ENCODE measurements around the gene MYRF. TPM values are rescaled to one million over a fixed set of nuclear protein-coding genes. Genes with fewer than 3 reads are reported as not detected.

Gene MYRF
- total RNA-seq, 1 experiment from 2014 or later = 15.3 TPM

DNA sequence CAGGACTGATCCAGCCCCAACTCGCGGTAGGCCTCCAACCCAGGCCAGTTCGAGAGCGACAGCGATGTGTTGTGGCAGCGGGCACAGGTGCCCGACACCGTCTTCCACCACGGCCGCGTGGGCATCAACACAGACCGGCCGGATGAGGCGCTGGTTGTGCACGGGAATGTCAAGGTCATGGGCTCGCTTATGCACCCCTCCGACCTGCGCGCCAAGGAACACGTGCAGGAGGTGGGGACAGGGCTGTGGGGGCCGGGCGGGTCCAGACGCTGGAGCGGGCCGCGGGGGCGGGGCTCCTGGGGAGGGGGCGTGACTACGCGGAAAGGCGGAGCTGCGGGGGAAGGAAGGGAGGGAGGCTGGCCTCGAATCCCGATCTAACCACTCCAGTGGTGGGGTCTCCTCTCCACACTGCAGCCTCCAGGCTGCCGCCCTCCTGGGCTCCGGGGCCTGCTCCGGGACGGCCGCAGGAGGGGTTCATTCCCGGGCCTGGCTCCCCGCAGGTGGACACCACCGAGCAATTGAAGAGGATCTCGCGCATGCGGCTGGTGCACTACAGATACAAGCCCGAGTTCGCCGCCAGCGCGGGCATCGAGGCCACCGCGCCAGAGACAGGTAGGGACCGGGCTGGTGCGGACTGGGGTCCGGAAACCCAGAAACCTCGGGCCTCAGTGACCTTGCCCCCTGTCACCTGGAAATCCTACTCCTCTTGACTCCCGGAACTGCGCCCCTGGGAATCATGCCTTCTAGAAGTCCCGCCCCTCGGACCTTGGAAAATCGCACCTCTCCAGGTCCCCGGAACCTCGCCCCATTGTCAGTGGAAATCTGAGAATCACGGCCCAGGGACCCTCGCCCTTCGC is 25.0 kb downstream of the MYRF start:
- no peak overlapping the region for H2AFZ ChIP-seq

DNA sequence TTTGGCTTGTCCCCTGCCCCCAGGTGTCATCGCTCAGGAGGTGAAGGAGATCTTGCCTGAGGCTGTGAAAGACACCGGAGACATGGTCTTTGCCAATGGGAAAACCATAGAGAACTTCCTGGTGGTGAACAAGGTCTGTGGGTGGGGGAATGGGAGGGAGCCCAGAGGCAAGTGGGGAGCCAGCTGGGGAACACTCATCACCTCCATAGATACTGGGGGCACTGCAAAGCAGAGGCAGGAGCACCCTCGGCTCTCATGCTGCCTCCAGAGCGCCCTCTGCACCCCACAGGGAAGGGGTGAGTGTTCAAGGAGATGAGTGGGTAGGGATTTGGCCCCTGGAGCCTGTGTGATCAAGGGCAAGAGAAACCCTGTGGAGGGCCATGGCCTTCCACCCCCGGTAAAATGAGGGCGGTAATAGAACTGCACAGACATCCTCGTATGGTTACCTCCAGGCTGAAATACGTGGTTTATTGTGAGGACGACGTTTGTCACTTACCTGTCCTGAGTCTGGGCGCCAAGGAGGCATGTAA is 26.0 kb downstream of the MYRF start:
- no TSS peak for BruUV-seq (replicated peaks)
- Histone ChIP-seq H4K20me1 (ENCODE audit: insufficient read depth) (no peaks in the 10 kb centered on the region), H3K27ac (no peak overlapping the region), H3K9me3 (ENCODE audit: insufficient read depth, low read depth) (no peaks in the 10 kb centered on the region), H3K9me2 (ENCODE audit: insufficient read depth) (no peaks in the 10 kb centered on the region), H2AFZ (no peak overlapping the region), H3K36me3 (ENCODE audit: low read depth) (no peaks in the 10 kb centered on the region), H3K4me3 (no peak overlapping the region), H3K4me1 (replicated peaks; ENCODE audit: insufficient read depth) (no peaks in the 10 kb centered on the region), H3K27me3 (ENCODE audit: insufficient read depth, low read depth) (no peaks in the 10 kb centered on the region), H3K79me2 (ENCODE audit: low read depth) (no peaks in the 10 kb centered on the region), H3F3A (ENCODE audit: insufficient read depth, low read depth) (peaks cover 10% of the 10 kb centered on the region), H3K4me2 (no peak overlapping the region)
- no peak for DNase-seq
- intact Hi-C loops (cut with micrococcal nuclease; ENCODE audit: unreplicated experiment) = no loop called here
- POLR2A ChIA-PET (ENCODE audit: unreplicated experiment) = no interaction called here
- CTCF ChIA-PET = interaction anchor here (1.1 kb wide), 1 partner anchor 28 kb away, joined by 3 read pairs; no protein-coding TSS in a partner anchor
- TF ChIP-seq, protein P1, sequence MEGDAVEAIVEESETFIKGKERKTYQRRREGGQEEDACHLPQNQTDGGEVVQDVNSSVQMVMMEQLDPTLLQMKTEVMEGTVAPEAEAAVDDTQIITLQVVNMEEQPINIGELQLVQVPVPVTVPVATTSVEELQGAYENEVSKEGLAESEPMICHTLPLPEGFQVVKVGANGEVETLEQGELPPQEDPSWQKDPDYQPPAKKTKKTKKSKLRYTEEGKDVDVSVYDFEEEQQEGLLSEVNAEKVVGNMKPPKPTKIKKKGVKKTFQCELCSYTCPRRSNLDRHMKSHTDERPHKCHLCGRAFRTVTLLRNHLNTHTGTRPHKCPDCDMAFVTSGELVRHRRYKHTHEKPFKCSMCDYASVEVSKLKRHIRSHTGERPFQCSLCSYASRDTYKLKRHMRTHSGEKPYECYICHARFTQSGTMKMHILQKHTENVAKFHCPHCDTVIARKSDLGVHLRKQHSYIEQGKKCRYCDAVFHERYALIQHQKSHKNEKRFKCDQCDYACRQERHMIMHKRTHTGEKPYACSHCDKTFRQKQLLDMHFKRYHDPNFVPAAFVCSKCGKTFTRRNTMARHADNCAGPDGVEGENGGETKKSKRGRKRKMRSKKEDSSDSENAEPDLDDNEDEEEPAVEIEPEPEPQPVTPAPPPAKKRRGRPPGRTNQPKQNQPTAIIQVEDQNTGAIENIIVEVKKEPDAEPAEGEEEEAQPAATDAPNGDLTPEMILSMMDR (conservative IDR thresholded peaks at IDR 0.05) = no peak
- TF ChIP-seq EZH2 (IDR thresholded peaks at IDR 0.05; ENCODE audit: low read depth) = no peak

More for the DNA sequence above, 25.0 kb downstream of the MYRF start:
- H3K79me2 ChIP-seq (ENCODE audit: low read depth) = no peaks in the 10 kb centered on the region
- ChIA-PET CTCF (no interaction called here), POLR2A (ENCODE audit: unreplicated experiment) (no interaction called here)
- no peak for TF ChIP-seq EZH2 (IDR thresholded peaks at IDR 0.05; ENCODE audit: low read depth)
- TF ChIP-seq, protein P1 (conservative IDR thresholded peaks at IDR 0.05) = no peak
- intact Hi-C loops (cut with micrococcal nuclease; ENCODE audit: unreplicated experiment) = no loop called here
- no peaks in the 10 kb centered on the region for H3K9me2 ChIP-seq (ENCODE audit: insufficient read depth)
- BruUV-seq (replicated peaks) = no TSS peak
- no peaks in the 10 kb centered on the region for H3K27me3 ChIP-seq (ENCODE audit: insufficient read depth, low read depth)
- no peaks in the 10 kb centered on the region for H4K20me1 ChIP-seq (ENCODE audit: insufficient read depth)
- no peak overlapping the region for H3K27ac ChIP-seq
- no peaks in the 10 kb centered on the region for H3K36me3 ChIP-seq (ENCODE audit: low read depth)
- no peaks in the 10 kb centered on the region for H3K9me3 ChIP-seq (ENCODE audit: insufficient read depth, low read depth)
- no peak for DNase-seq
- peaks cover 3% of the 10 kb centered on the region for H3K4me1 ChIP-seq (replicated peaks; ENCODE audit: insufficient read depth)
- no peak overlapping the region for H3K4me2 ChIP-seq
- peaks cover 4% of the 10 kb centered on the region; the same call in 1 of the 2 replicates for H3F3A ChIP-seq (ENCODE audit: insufficient read depth, low read depth)
- no peak overlapping the region for H3K4me3 ChIP-seq

DNA sequence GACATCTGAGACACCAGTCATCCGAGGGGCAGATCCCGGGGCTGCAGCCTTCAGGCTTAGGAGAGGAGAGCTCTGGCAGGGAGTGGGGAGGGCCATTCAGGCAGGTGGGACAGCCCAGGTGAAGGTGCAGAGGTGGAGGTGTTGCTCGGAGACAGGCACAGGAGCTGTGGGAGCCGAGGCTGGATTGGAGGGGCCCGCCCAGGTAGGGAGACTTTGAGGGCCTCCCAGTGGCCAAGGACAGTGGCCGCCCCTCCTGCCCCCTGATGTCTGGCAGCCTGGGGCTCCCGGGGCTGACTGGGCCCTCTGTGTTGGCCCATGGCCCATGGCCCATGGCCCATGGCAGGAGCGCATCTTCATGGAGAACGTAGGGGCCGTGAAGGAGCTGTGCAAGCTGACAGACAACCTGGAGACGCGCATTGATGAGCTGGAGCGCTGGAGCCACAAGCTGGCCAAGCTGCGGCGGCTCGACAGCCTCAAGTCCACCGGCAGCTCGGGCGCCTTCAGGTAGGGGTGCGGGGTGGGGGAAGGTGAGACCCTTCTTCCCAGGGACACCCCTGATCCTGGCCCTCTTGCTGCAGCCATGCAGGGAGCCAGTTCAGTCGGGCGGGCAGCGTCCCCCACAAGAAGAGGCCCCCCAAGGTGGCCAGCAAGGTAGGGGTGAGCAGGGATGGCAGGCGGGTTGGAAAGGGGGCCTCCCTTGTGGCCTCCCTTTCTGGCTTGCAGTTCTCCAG is 26.6 kb downstream of the MYRF start:
- POLR2A ChIA-PET (ENCODE audit: unreplicated experiment) = interaction anchor here (0.7 kb wide), 1 partner anchor 13 kb away, joined by 3 read pairs; no protein-coding TSS in a partner anchor
- intact Hi-C loops (cut with micrococcal nuclease; ENCODE audit: unreplicated experiment) = no loop called here
- TF ChIP-seq EZH2 (IDR thresholded peaks at IDR 0.05; ENCODE audit: low read depth) = no peak
- TF ChIP-seq, protein P1 (conservative IDR thresholded peaks at IDR 0.05) = no peak

More for the DNA sequence above, 26.6 kb downstream of the MYRF start:
- H3K27me3 ChIP-seq (ENCODE audit: insufficient read depth, low read depth) = no peaks in the 10 kb centered on the region
- H3F3A ChIP-seq (ENCODE audit: insufficient read depth, low read depth) = peaks cover 13% of the 10 kb centered on the region
- H2AFZ ChIP-seq = no peak overlapping the region
- no peaks in the 10 kb centered on the region for H3K9me3 ChIP-seq (ENCODE audit: insufficient read depth, low read depth)
- no peak overlapping the region for H3K4me2 ChIP-seq
- H3K79me2 ChIP-seq (ENCODE audit: low read depth) = no peaks in the 10 kb centered on the region
- CTCF ChIA-PET = interaction anchor here (0.7 to 1.1 kb wide), 2 partner anchors 15 to 28 kb away, joined by 3 read pairs; no protein-coding TSS in a partner anchor
- BruUV-seq (replicated peaks) = no TSS peak
- H3K36me3 ChIP-seq (ENCODE audit: low read depth) = no peaks in the 10 kb centered on the region
- H4K20me1 ChIP-seq (ENCODE audit: insufficient read depth) = no peaks in the 10 kb centered on the region
- no peaks in the 10 kb centered on the region for H3K9me2 ChIP-seq (ENCODE audit: insufficient read depth)
- no peak overlapping the region for H3K4me3 ChIP-seq
- no peaks in the 10 kb centered on the region for H3K4me1 ChIP-seq (replicated peaks; ENCODE audit: insufficient read depth)
- H3K27ac ChIP-seq = no peak overlapping the region
- DNase-seq = no peak

Measured in PC-9 (cell line).